H9 (cell line): ENCODE data around the gene DIPK1B. TPM values are rescaled to one million over a fixed set of nuclear protein-coding genes. Genes with fewer than 3 reads are reported as not detected.
A peak's percentile ranks its signal among the peaks of the same experiment; 100 is the strongest.

Experiments
- DNase-seq: peaks from one replicate; pipeline ENCODE4 v3.0.0-alpha.2; 2017
- H2AFZ ChIP-seq: one replicate; pipeline ENCODE4 v1.6.1; 2013; ENCODE audit warnings: mild to moderate bottlenecking, low read length, control low read depth, moderate library complexity
- H2AK5ac ChIP-seq: 2 replicates; pipeline ENCODE4 v1.6.1; 2013; ENCODE audit warnings: low read length, control low read depth, mixed read lengths; ENCODE audit not compliant: insufficient read length
- H2BK120ac ChIP-seq: one replicate; pipeline ENCODE4 v1.6.1; 2013; ENCODE audit warnings: low read depth, mild to moderate bottlenecking, low read length, control low read depth, inconsistent platforms; ENCODE audit not compliant: poor library complexity, severe bottlenecking
- H2BK12ac ChIP-seq: 2 replicates; pipeline ENCODE4 v1.6.1; 2013; ENCODE audit warnings: low read length, control low read depth, mixed read lengths, low read depth; ENCODE audit not compliant: insufficient read length
- H2BK15ac ChIP-seq: 2 replicates; pipeline ENCODE4 v1.6.1; 2013; ENCODE audit warnings: low read depth, low read length, control low read depth
- H2BK20ac ChIP-seq: one replicate; pipeline ENCODE4 v1.6.1; 2013; ENCODE audit warnings: low read depth, mild to moderate bottlenecking, low read length, control low read depth, inconsistent platforms; ENCODE audit not compliant: poor library complexity, severe bottlenecking
- H2BK5ac ChIP-seq: 2 replicates; pipeline ENCODE4 v1.6.1; 2013; ENCODE audit warnings: low read length, control low read depth, mixed read lengths; ENCODE audit not compliant: insufficient read length
- H3K14ac ChIP-seq: 2 replicates; pipeline ENCODE4 v1.6.1; 2013; ENCODE audit warnings: low read length, control low read depth; ENCODE audit not compliant: insufficient read depth
- H3K18ac ChIP-seq: 2 replicates; pipeline ENCODE4 v1.6.1; 2013; ENCODE audit warnings: low read depth, mild to moderate bottlenecking, mixed read lengths, low read length, control low read depth; ENCODE audit not compliant: insufficient read length
- H3K23ac ChIP-seq: 2 replicates; pipeline ENCODE4 v1.6.1; 2013; ENCODE audit warnings: low read length, control low read depth, mixed read lengths, low read depth; ENCODE audit not compliant: insufficient read length
- H3K23me2 ChIP-seq: 2 replicates; pipeline ENCODE4 v1.6.1; 2013; ENCODE audit warnings: low read depth, mild to moderate bottlenecking, mixed read lengths, low read length, control low read depth; ENCODE audit not compliant: insufficient read length, poor library complexity, severe bottlenecking
- H3K27ac ChIP-seq: 2 replicates; pipeline ENCODE4 v1.5.1; 2013; ENCODE audit warnings: low read length, control low read depth, mixed read lengths, low read depth; ENCODE audit not compliant: insufficient read length
- H3K27me3 ChIP-seq: 2 replicates; pipeline ENCODE4 v1.6.1; 2013; ENCODE audit warnings: low read length, control low read depth, inconsistent platforms; ENCODE audit not compliant: insufficient read depth
- H3K4ac ChIP-seq: 2 replicates; pipeline ENCODE4 v1.6.1; 2013; ENCODE audit warnings: low read depth, mild to moderate bottlenecking, control low read depth, inconsistent platforms, low read length, moderate library complexity
- H3K4me1 ChIP-seq: 2 replicates; pipeline ENCODE4 v1.6.1; 2013; ENCODE audit warnings: low read length, control low read depth, inconsistent platforms; ENCODE audit not compliant: insufficient read depth
- H3K4me2 ChIP-seq: 2 replicates; pipeline ENCODE4 v1.6.1; 2013; ENCODE audit warnings: low read length, control low read depth, mixed read lengths; ENCODE audit not compliant: insufficient read length, insufficient read depth
- H3K56ac ChIP-seq: 2 replicates; pipeline ENCODE4 v1.6.1; 2013; ENCODE audit warnings: low read depth, mild to moderate bottlenecking, mixed read lengths, low read length, control low read depth; ENCODE audit not compliant: insufficient read length
- H3K79me1 ChIP-seq: 2 replicates; pipeline ENCODE4 v1.6.1; 2013; ENCODE audit warnings: low read depth, mild to moderate bottlenecking, moderate library complexity, low read length, control low read depth, inconsistent platforms; ENCODE audit not compliant: insufficient read depth, poor library complexity, severe bottlenecking
- H3K79me2 ChIP-seq: 2 replicates; pipeline ENCODE4 v1.6.1; 2013; ENCODE audit warnings: low read length, control low read depth, inconsistent platforms; ENCODE audit not compliant: insufficient read depth
- H3K9ac ChIP-seq: 2 replicates; pipeline ENCODE4 v1.6.1; 2013; ENCODE audit warnings: low read length, control low read depth, mixed read lengths; ENCODE audit not compliant: insufficient read length; ENCODE audit errors: extremely low read depth
- H3K9me3 ChIP-seq: one replicate; pipeline ENCODE4 v1.6.1; 2013; ENCODE audit warnings: low read depth, low read length, inconsistent platforms; ENCODE audit not compliant: control insufficient read depth
- H3T11ph ChIP-seq: one replicate; pipeline ENCODE4 v1.6.1; 2013; ENCODE audit warnings: mild to moderate bottlenecking, low read length, control low read depth, inconsistent platforms
- H4K20me1 ChIP-seq: one replicate; pipeline ENCODE4 v1.6.1; 2013; ENCODE audit not compliant: control insufficient read depth, insufficient read length, insufficient read depth
- H4K5ac ChIP-seq: 2 replicates; pipeline ENCODE4 v1.6.1; 2013; ENCODE audit warnings: low read depth, mild to moderate bottlenecking, mixed read lengths, low read length, control low read depth; ENCODE audit not compliant: insufficient read length
- H4K8ac ChIP-seq: replicated peaks from 2 replicates; pipeline ENCODE4 v1.6.1; 2013; ENCODE audit warnings: low read length, control low read depth, mixed read lengths, low read depth; ENCODE audit not compliant: insufficient read length
- H4K91ac ChIP-seq: 2 replicates; pipeline ENCODE4 v1.6.1; 2013; ENCODE audit warnings: low read depth, mild to moderate bottlenecking, moderate library complexity, mixed read lengths, low read length, control low read depth; ENCODE audit not compliant: insufficient read length
- H3K27ac Mint-ChIP-seq, 3 experiments: 2 replicates in 2 of 3; 3 replicates in 1 of 3; pipeline ENCODE4 v1.8.0; 2020 to 2021; ENCODE audit warnings: mixed read lengths in 3 of 3, mild to moderate bottlenecking in 1 of 3, moderate library complexity in 1 of 3
- H3K27me3 Mint-ChIP-seq: 2 replicates; pipeline ENCODE4 v1.8.0; 2021; ENCODE audit warnings: low read depth, mild to moderate bottlenecking, moderate library complexity, mixed read lengths
- H3K36me3 Mint-ChIP-seq, 3 experiments: 2 replicates in 2 of 3; 3 replicates in 1 of 3; pipeline ENCODE4 v1.8.0; 2020 to 2021; ENCODE audit warnings: low read depth in 3 of 3, mixed read lengths in 3 of 3; ENCODE audit not compliant: insufficient read depth in 1 of 3
- H3K4me1 Mint-ChIP-seq, 2 experiments: 2 replicates each; pipeline ENCODE4 v1.8.0; 2020; ENCODE audit warnings: mixed read lengths in 2 of 2
- H3K4me3 Mint-ChIP-seq, 2 experiments: 2 replicates in 1 of 2; 3 replicates in 1 of 2; pipeline ENCODE4 v1.8.0; 2020 to 2021; ENCODE audit warnings: mild to moderate bottlenecking in 2 of 2, mixed read lengths in 2 of 2, moderate library complexity in 1 of 2
- H3K9me3 Mint-ChIP-seq, 2 experiments: 2 replicates in 1 of 2; 3 replicates in 1 of 2; pipeline ENCODE4 v1.8.0; 2020; ENCODE audit warnings: mild to moderate bottlenecking in 2 of 2, mixed read lengths in 2 of 2, moderate library complexity in 1 of 2
- CTCF ChIP-seq: fragments of 200-600 bp; sonication (generic); conservative IDR thresholded peaks from 3 replicates; pipeline ENCODE4 v1.8.0; 2021; ENCODE audit warnings: antibody characterized with exemption, mild to moderate bottlenecking
- WGBS: extraction: QIAGEN DNeasy Blood & Tissue Kit; methylation state at CpG from one replicate; pipeline ENCODE4 v1.1.7; 2013; ENCODE audit warnings: missing lambda C conversion rate, low lambda C conversion rate, mixed read lengths; ENCODE audit not compliant: insufficient read length; ENCODE audit errors: extremely low coverage; 5-methylcytosine and 5-hydroxymethylcytosine counted together
- total RNA-seq: library from RNA; stranded (reverse); gene quantifications from 2 replicates; pipeline ENCODE4 v1.2.1, GENCODE V29; 2021

Gene DIPK1B
- total RNA-seq, 1 experiment from 2014 or later, result 40.3 TPM

- no peaks in the 10 kb centered on the region; the same call in 1 of the 2 replicates for H3K79me2 ChIP-seq
- no peak overlapping the region for H2AFZ ChIP-seq
- H3K27me3 Mint-ChIP-seq, result peaks cover 19% of the 10 kb centered on the region
- H4K5ac ChIP-seq, result no peak overlapping the region
- peak overlapping the region; percentile 39 for H3K4me2 ChIP-seq
- no peaks in the 10 kb centered on the region for H3K9me3 ChIP-seq
- TF ChIP-seq CTCF, result no peak
- no peak overlapping the region for H4K8ac ChIP-seq
- no peak overlapping the region for H2BK120ac ChIP-seq
- H3K4me3 Mint-ChIP-seq, result peak overlapping the region; percentile 70 to 86
- H4K20me1 ChIP-seq, result no peaks in the 10 kb centered on the region
- H3K56ac ChIP-seq, result no peak overlapping the region
- H2BK12ac ChIP-seq, result no peak overlapping the region
- peaks cover 4% of the 10 kb centered on the region for H3K79me1 ChIP-seq
- peaks cover 9% of the 10 kb centered on the region for H3K23me2 ChIP-seq
- H3K9me3 Mint-ChIP-seq, result no peaks in the 10 kb centered on the region
- no peak overlapping the region; the same call in 1 of the 2 replicates for H2BK15ac ChIP-seq
- H4K91ac ChIP-seq, result no peak overlapping the region
- no peak overlapping the region for H3T11ph ChIP-seq
- no peak overlapping the region for H3K23ac ChIP-seq
- peak overlapping the region; percentile 52; the same call in 1 of the 2 replicates for H3K14ac ChIP-seq
- H2BK20ac ChIP-seq, result no peak overlapping the region
- H3K18ac ChIP-seq, result no peak overlapping the region
- no peak for DNase-seq
- no peak overlapping the region for H2BK5ac ChIP-seq
- no peaks in the 10 kb centered on the region for H3K36me3 Mint-ChIP-seq
- H3K27ac ChIP-seq, result no peak overlapping the region
- H3K27ac Mint-ChIP-seq, result no peak overlapping the region
- no peak overlapping the region for H3K4ac ChIP-seq
- H3K4me1 Mint-ChIP-seq, result peaks cover 4 to 17% of the 10 kb centered on the region in 2 experiments
- H3K9ac ChIP-seq, result no peak overlapping the region
- no peaks in the 10 kb centered on the region; the same call in 1 of the 2 replicates for H3K4me1 ChIP-seq
- no peak overlapping the region for H2AK5ac ChIP-seq
- no peaks in the 10 kb centered on the region for H3K27me3 ChIP-seq
- WGBS, result no CpG with 5 or more reads among the region's 19 CpGs
Observed at GRCh38 chr9:136685790-136686533, 26.4 kb upstream of the DIPK1B start.
